ENCODE data around the gene DUOX1.
"Not testable (repeated sequence)": the region's sequence is repeated elsewhere in the genome, so short reads cannot be mapped to it uniquely, and the experiment has no call there.

Gene DUOX1

DNA sequence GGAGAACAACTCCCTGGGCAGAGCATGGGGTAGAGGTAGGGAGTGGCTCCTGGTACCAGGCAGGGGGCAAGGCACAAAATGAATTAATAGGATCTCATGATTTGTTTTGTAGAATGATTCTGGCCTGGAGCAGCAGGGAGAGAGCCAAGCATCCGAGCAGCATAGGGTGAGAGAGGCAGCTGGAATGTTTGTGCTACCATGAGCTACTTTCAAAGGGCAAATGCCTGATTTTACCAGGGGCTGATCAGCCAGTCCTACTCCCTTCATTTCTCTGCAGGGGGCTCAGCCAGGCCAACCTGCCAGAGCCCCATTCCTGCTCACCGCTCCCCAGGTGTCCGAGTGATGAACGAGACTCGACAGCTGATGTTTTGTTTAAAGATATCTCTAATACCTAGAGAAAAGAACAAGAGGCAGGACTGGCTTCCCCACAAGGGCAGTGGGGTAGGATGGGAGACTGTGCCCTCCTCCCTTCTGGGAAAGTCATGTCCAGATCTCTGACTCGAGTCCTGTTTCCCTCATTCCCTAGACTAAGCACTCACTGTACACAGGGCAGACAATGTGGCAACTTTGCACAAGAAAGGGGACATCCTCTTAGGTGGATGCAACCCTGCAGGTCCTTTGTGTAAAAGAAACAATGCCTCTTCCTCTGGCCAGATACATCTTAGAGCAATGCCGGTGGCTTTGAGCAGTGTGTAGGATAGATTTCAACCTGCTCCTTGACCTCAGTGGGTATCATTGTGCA, 28.7 kb upstream of the DUOX1 start:
- no peaks in the 10 kb centered on the region for H3K4me1 ChIP-seq (ENCODE audit: control insufficient read depth in 1 of 2, insufficient read depth in 2 of 2, low read length in 2 of 2)
- no peak for DNase-seq
- no peak overlapping the region for H2BK12ac ChIP-seq (ENCODE audit: low read length)
- no peak overlapping the region for H4K12ac ChIP-seq (ENCODE audit: low read depth, low read length)
- H3K27ac ChIP-seq (ENCODE audit: low read depth, low read length) = no peak overlapping the region
- no peak overlapping the region for H3K4ac ChIP-seq (ENCODE audit: low read depth, low read length)
- H3K79me1 ChIP-seq (ENCODE audit: low read length) = no peaks in the 10 kb centered on the region
- H3K14ac ChIP-seq (ENCODE audit: low read length) = no peak overlapping the region
- no peak overlapping the region for H4K8ac ChIP-seq (ENCODE audit: low read depth, low read length)
- no peak overlapping the region for H2BK5ac ChIP-seq (ENCODE audit: low read depth, low read length, poor library complexity)
- peaks cover 3% of the 10 kb centered on the region for H3K9me3 ChIP-seq (ENCODE audit: insufficient read depth, low read depth, low read length)
- H2AK5ac ChIP-seq (ENCODE audit: low read length) = no peak overlapping the region
- no peak overlapping the region for H4K91ac ChIP-seq (ENCODE audit: low read depth, low read length)
- no peak overlapping the region for H2BK120ac ChIP-seq (ENCODE audit: insufficient read depth, low read length, poor library complexity)
- no peaks in the 10 kb centered on the region for H3K36me3 ChIP-seq (ENCODE audit: control insufficient read depth in 1 of 2, insufficient read depth in 2 of 2, low read length in 2 of 2)
- no peak overlapping the region for H3K4me2 ChIP-seq (ENCODE audit: low read length)
- H2AFZ ChIP-seq (ENCODE audit: insufficient read depth, low read length, poor library complexity) = no peak overlapping the region
- no CpG with 5 or more reads among the region's 7 CpGs for WGBS (ENCODE audit: extremely low coverage, insufficient coverage, insufficient read length)
- H3K79me2 ChIP-seq (ENCODE audit: control insufficient read depth, insufficient read depth, low read length, poor library complexity) = no peaks in the 10 kb centered on the region
- H3K4me3 ChIP-seq (ENCODE audit: low read depth, low read length) = no peak overlapping the region
- no peaks in the 10 kb centered on the region for H3K27me3 ChIP-seq (ENCODE audit: insufficient read depth, low read length)
- H3K18ac ChIP-seq (ENCODE audit: low read length) = no peak overlapping the region
- no peak overlapping the region for H3K23ac ChIP-seq (ENCODE audit: low read length)
- H3K9ac ChIP-seq (ENCODE audit: low read length) = no peak overlapping the region

DNA sequence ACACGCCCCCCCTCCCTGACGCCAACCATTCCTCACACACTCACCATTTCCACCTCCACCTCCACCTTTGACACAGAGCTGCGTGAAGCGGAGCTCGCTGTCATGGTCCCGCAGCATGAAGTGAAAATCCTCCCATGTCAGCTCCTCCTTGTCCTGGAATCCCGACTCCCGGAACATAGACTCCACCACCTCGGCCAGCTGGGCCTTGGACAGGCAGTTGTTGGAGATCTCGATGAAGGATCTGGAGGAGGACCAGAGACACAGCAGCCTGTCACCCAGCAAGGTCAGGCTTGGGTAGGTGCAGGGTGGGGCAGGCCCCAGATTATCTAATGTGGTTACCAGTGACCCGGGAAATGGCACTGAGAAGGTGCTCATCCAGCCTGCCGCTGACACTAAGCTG, 28.0 kb upstream of the DUOX1 start:
- H3K14ac ChIP-seq (ENCODE audit: low read length) = no peak overlapping the region
- DNase-seq = no peak
- H2BK5ac ChIP-seq (ENCODE audit: low read depth, low read length, poor library complexity) = no peak overlapping the region
- no peak overlapping the region for H3K27ac ChIP-seq (ENCODE audit: low read depth, low read length)
- no peak overlapping the region for H3K9ac ChIP-seq (ENCODE audit: low read length)
- no peak overlapping the region for H4K91ac ChIP-seq (ENCODE audit: low read depth, low read length)
- no peaks in the 10 kb centered on the region for H3K4me1 ChIP-seq (ENCODE audit: control insufficient read depth in 1 of 2, insufficient read depth in 2 of 2, low read length in 2 of 2)
- H4K8ac ChIP-seq (ENCODE audit: low read depth, low read length) = no peak overlapping the region
- H3K27me3 ChIP-seq (ENCODE audit: insufficient read depth, low read length) = no peaks in the 10 kb centered on the region
- H3K4ac ChIP-seq (ENCODE audit: low read depth, low read length) = no peak overlapping the region
- no peak overlapping the region for H3K4me3 ChIP-seq (ENCODE audit: low read depth, low read length)
- no peak overlapping the region for H3K4me2 ChIP-seq (ENCODE audit: low read length)
- no peak overlapping the region for H2AFZ ChIP-seq (ENCODE audit: insufficient read depth, low read length, poor library complexity)
- H3K9me3 ChIP-seq (ENCODE audit: insufficient read depth, low read depth, low read length) = peaks cover 3% of the 10 kb centered on the region
- H3K23ac ChIP-seq (ENCODE audit: low read length) = no peak overlapping the region
- WGBS (ENCODE audit: extremely low coverage, insufficient coverage, insufficient read length) = no CpG with 5 or more reads among the region's 12 CpGs
- no peak overlapping the region for H4K12ac ChIP-seq (ENCODE audit: low read depth, low read length)
- H2AK5ac ChIP-seq (ENCODE audit: low read length) = no peak overlapping the region
- H3K79me1 ChIP-seq (ENCODE audit: low read length) = no peaks in the 10 kb centered on the region
- no peaks in the 10 kb centered on the region for H3K36me3 ChIP-seq (ENCODE audit: control insufficient read depth in 1 of 2, insufficient read depth in 2 of 2, low read length in 2 of 2)
- no peak overlapping the region for H2BK120ac ChIP-seq (ENCODE audit: insufficient read depth, low read length, poor library complexity)
- H3K18ac ChIP-seq (ENCODE audit: low read length) = no peak overlapping the region
- no peaks in the 10 kb centered on the region for H3K79me2 ChIP-seq (ENCODE audit: control insufficient read depth, insufficient read depth, low read length, poor library complexity)
- no peak overlapping the region for H2BK12ac ChIP-seq (ENCODE audit: low read length)

DNA sequence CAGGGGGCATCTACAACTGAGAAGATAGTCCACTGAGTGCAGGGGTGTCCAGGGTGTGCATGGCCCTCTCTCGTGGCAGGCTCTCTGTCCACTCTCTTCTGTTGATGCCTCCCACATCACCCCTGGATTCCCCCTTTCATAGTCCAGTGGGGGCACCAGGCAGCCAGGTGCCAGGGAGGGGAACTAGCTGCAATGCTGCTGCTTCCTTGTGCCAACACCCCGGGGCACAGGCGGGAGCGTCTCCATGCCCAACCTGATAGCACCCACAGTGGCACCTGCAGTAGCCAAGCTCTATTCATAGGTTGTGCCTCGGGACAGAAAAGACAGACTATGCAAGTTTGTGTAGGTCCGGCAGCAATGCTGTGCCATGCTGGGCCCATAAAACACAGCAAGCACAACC, 27.6 kb upstream of the DUOX1 start:
- Histone ChIP-seq H2AK5ac (ENCODE audit: low read length) (no peak overlapping the region), H3K4me2 (ENCODE audit: low read length) (no peak overlapping the region), H3K4me1 (ENCODE audit: control insufficient read depth in 1 of 2, insufficient read depth in 2 of 2, low read length in 2 of 2) (no peaks in the 10 kb centered on the region), H2BK120ac (ENCODE audit: insufficient read depth, low read length, poor library complexity) (no peak overlapping the region), H2BK12ac (ENCODE audit: low read length) (no peak overlapping the region), H2BK5ac (ENCODE audit: low read depth, low read length, poor library complexity) (no peak overlapping the region), H3K9me3 (ENCODE audit: insufficient read depth, low read depth, low read length) (peaks cover 3% of the 10 kb centered on the region), H3K23ac (ENCODE audit: low read length) (no peak overlapping the region), H3K14ac (ENCODE audit: low read length) (no peak overlapping the region), H4K91ac (ENCODE audit: low read depth, low read length) (no peak overlapping the region), H3K27ac (ENCODE audit: low read depth, low read length) (no peak overlapping the region), H3K27me3 (ENCODE audit: insufficient read depth, low read length) (no peaks in the 10 kb centered on the region), H2AFZ (ENCODE audit: insufficient read depth, low read length, poor library complexity) (no peak overlapping the region), H3K79me2 (ENCODE audit: control insufficient read depth, insufficient read depth, low read length, poor library complexity) (no peaks in the 10 kb centered on the region), H3K4me3 (ENCODE audit: low read depth, low read length) (no peak overlapping the region), H3K9ac (ENCODE audit: low read length) (no peak overlapping the region), H3K79me1 (ENCODE audit: low read length) (no peaks in the 10 kb centered on the region), H3K4ac (ENCODE audit: low read depth, low read length) (no peak overlapping the region), H4K12ac (ENCODE audit: low read depth, low read length) (no peak overlapping the region), H3K36me3 (ENCODE audit: control insufficient read depth in 1 of 2, insufficient read depth in 2 of 2, low read length in 2 of 2) (no peaks in the 10 kb centered on the region), H3K18ac (ENCODE audit: low read length) (no peak overlapping the region), H4K8ac (ENCODE audit: low read depth, low read length) (no peak overlapping the region)
- DNase-seq = no peak
- WGBS (ENCODE audit: extremely low coverage, insufficient coverage, insufficient read length) = no CpG with 5 or more reads among the region's 6 CpGs

DNA sequence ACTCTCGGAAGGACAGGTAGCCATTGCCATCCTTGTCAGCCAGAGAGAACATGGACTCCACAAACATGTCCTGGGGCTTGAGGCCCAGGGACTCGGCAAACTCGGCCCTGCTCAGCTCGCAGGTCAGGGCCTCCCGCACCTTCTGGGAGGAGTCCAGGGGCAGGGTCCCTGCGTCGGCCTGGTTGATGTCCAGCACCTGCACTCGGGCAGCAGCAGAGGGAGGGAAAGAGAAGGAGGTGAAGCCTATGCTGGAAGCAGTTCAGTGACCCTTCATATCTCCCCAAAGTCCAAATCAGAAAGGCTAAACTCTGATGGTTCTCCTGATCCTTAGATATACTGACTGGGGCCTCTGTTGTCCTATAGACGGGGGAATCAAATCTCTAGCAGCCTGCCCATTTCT, 25.6 kb upstream of the DUOX1 start:
- not testable (repeated sequence) for H3K9ac ChIP-seq (ENCODE audit: low read length); H3K36me3 ChIP-seq (ENCODE audit: control insufficient read depth in 1 of 2, insufficient read depth in 2 of 2, low read length in 2 of 2); H3K14ac ChIP-seq (ENCODE audit: low read length); H2AK5ac ChIP-seq (ENCODE audit: low read length); H2BK5ac ChIP-seq (ENCODE audit: low read depth, low read length, poor library complexity); DNase-seq; H3K18ac ChIP-seq (ENCODE audit: low read length); H3K23ac ChIP-seq (ENCODE audit: low read length); H3K9me3 ChIP-seq (ENCODE audit: insufficient read depth, low read depth, low read length); H2BK120ac ChIP-seq (ENCODE audit: insufficient read depth, low read length, poor library complexity); H2BK12ac ChIP-seq (ENCODE audit: low read length); H3K79me1 ChIP-seq (ENCODE audit: low read length); H4K8ac ChIP-seq (ENCODE audit: low read depth, low read length); H3K4ac ChIP-seq (ENCODE audit: low read depth, low read length); H3K4me1 ChIP-seq (ENCODE audit: control insufficient read depth in 1 of 2, insufficient read depth in 2 of 2, low read length in 2 of 2); H3K4me2 ChIP-seq (ENCODE audit: low read length); H2AFZ ChIP-seq (ENCODE audit: insufficient read depth, low read length, poor library complexity); H3K27ac ChIP-seq (ENCODE audit: low read depth, low read length); H4K12ac ChIP-seq (ENCODE audit: low read depth, low read length); H4K91ac ChIP-seq (ENCODE audit: low read depth, low read length); H3K4me3 ChIP-seq (ENCODE audit: low read depth, low read length); H3K79me2 ChIP-seq (ENCODE audit: control insufficient read depth, insufficient read depth, low read length, poor library complexity); H3K27me3 ChIP-seq (ENCODE audit: insufficient read depth, low read length)
- no CpG with 5 or more reads among the region's 9 CpGs for WGBS (ENCODE audit: extremely low coverage, insufficient coverage, insufficient read length)

Measured in trophoblast cell (in vitro differentiated cells and primary cell).